Memory B cell (primary cell): ENCODE results near the gene ATP9B.
"Not testable (repeated sequence)": the region's sequence is repeated elsewhere in the genome, so short reads cannot be mapped to it uniquely, and the experiment has no call there.

Experiments used
- ATAC-seq: fragments of 150-1000 bp; cut with Tn5 transposase; 2 replicates; pipeline ENCODE4 v1.10.0; 2021; ENCODE audit warnings: low read depth, mild to moderate bottlenecking, moderate library complexity
- DNase-seq, 2 donors: peaks; one replicate each; pipeline ENCODE4 v3.0.0; 2022; ENCODE audit warnings: low spot score in 2 of 2
- H3K27ac Mint-ChIP-seq: one replicate; pipeline ENCODE4 v1.8.0; 2022; ENCODE audit warnings: mild to moderate bottlenecking, moderate library complexity, mixed read lengths
- H3K27me3 Mint-ChIP-seq: one replicate; pipeline ENCODE4 v1.8.0; 2022; ENCODE audit warnings: mixed read lengths
- H3K36me3 Mint-ChIP-seq: one replicate; pipeline ENCODE4 v1.8.0; 2022; ENCODE audit warnings: mild to moderate bottlenecking, mixed read lengths
- H3K4me1 Mint-ChIP-seq: one replicate; pipeline ENCODE4 v1.8.0; 2022; ENCODE audit warnings: mixed read lengths
- H3K4me3 Mint-ChIP-seq: one replicate; pipeline ENCODE4 v1.8.0; 2022; ENCODE audit warnings: mild to moderate bottlenecking, moderate library complexity, mixed read lengths
- H3K9me3 Mint-ChIP-seq: one replicate; pipeline ENCODE4 v1.8.0; 2022; ENCODE audit warnings: mixed read lengths

ATP9B gene

DNA sequence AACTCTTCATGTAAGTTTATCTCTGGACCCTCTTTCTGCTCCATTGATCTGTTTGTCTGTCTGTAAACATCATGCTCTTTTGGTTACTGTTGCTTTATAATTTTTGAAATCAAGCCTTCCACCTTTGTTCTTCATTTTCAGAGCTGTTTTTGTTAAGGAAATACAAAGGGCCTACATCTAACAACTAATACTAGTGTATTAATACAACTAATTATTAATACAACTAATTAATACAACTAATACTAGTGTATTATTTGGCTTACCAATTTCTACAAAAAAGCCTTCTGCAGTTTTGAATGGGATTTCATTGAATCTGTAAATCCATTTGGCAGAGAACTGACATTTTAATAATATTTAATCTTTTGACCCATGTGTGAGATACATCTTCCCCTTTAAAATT lies 66.7 kb downstream of the ATP9B start:
- H3K27me3 Mint-ChIP-seq = no peaks in the 10 kb centered on the region
- peaks cover 34% of the 10 kb centered on the region for H3K36me3 Mint-ChIP-seq
- DNase-seq = no peak
- H3K4me1 Mint-ChIP-seq = peaks cover 3% of the 10 kb centered on the region
- H3K27ac Mint-ChIP-seq = no peak overlapping the region
- ATAC-seq = no peak
- no peak overlapping the region for H3K4me3 Mint-ChIP-seq
- no peaks in the 10 kb centered on the region for H3K9me3 Mint-ChIP-seq

GRCh38 chr18:79136742-79137141 lies 67.5 kb downstream of the ATP9B start:
- Mint-ChIP-seq H3K27me3 (no peaks in the 10 kb centered on the region), H3K9me3 (no peaks in the 10 kb centered on the region), H3K36me3 (peaks cover 32% of the 10 kb centered on the region)

DNA sequence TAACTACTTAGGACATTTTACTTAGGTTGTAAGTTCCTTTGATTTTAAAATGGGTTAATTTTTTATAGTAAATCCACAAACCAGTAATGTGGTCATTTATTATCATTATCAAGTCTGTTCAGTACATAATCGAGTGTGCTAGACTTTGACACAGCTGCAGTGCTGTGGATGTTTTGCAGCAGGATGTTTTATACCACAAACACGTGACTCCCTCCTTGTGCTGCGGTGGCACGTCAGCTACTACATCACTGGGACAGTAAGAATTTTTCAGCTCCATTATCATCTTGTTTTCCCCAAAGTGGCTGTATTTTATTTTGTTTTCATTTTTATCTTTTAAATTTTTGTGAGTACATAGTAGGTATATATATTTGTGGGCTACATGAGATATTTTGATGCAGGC lies 70.0 kb downstream of the ATP9B start:
- Mint-ChIP-seq H3K9me3 (no peaks in the 10 kb centered on the region), H3K27ac (no peak overlapping the region), H3K36me3 (peaks cover 31% of the 10 kb centered on the region), H3K4me1 (peaks cover 3% of the 10 kb centered on the region), H3K4me3 (no peak overlapping the region), H3K27me3 (no peaks in the 10 kb centered on the region)
- ATAC-seq = no peak
- no peak for DNase-seq

More at GRCh38 chr18:79136742-79137141, 67.5 kb downstream of the ATP9B start:
- peaks cover 3% of the 10 kb centered on the region for H3K4me1 Mint-ChIP-seq
- H3K27ac Mint-ChIP-seq = no peak overlapping the region
- ATAC-seq (no peak), DNase-seq (no peak)
- H3K4me3 Mint-ChIP-seq = no peak overlapping the region

DNA sequence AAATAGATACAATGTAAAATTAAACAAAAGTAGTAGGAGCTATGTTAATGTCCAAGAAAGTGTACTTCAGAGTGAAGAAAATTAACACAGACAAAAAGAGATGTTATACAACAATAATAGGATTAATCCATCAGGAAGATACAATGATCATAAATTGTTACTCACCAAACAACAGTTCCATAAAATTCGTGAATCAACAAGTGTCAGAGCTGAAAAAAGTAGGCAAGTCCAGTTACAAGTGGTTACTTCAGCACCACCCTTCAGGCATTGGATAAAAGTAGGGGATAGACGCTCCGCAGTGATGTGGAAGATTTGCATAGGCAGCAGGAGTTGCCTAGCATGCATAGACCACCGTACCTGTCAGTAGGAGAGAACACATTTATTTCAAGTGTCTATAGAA lies 77.8 kb downstream of the ATP9B start:
- H3K27ac Mint-ChIP-seq = no peak overlapping the region
- peaks cover 2% of the 10 kb centered on the region for H3K9me3 Mint-ChIP-seq
- no peaks in the 10 kb centered on the region for H3K27me3 Mint-ChIP-seq
- no peaks in the 10 kb centered on the region for H3K4me1 Mint-ChIP-seq
- ATAC-seq (no peak), DNase-seq (no peak)
- no peak overlapping the region for H3K4me3 Mint-ChIP-seq
- peaks cover 28% of the 10 kb centered on the region for H3K36me3 Mint-ChIP-seq

DNA sequence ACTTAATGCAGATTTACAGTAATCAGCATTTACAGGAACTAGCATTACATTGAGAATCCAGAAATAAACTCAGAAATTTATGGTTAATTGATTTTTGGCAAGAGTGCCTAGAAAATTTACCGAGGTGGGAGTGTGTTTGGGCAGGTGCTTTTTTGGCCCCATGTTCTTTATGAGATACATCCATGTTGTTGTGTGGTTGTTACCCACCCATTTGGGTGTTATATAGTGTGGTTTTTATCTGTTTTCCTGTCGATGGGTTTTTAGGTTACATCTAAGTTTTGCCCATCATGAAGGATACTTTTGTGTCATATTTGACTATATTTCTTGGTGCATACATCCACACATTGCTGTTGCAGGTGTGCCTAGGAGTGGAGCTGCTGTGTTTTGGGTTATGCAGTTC lies 82.0 kb downstream of the ATP9B start:
- no peak overlapping the region for H3K27ac Mint-ChIP-seq
- peaks cover 22% of the 10 kb centered on the region for H3K36me3 Mint-ChIP-seq
- no peaks in the 10 kb centered on the region for H3K9me3 Mint-ChIP-seq
- H3K4me3 Mint-ChIP-seq = no peak overlapping the region
- ATAC-seq (no peak), DNase-seq (no peak)
- no peaks in the 10 kb centered on the region for H3K27me3 Mint-ChIP-seq
- H3K4me1 Mint-ChIP-seq = peaks cover under 1% of the 10 kb centered on the region

GRCh38 chr18:79156327-79156726 lies 87.1 kb downstream of the ATP9B start:
- no peaks in the 10 kb centered on the region for H3K27me3 Mint-ChIP-seq
- H3K4me3 Mint-ChIP-seq = no peak overlapping the region
- H3K9me3 Mint-ChIP-seq = no peaks in the 10 kb centered on the region
- ATAC-seq (no peak), DNase-seq (no peak)
- peak overlapping the region; percentile 51 for H3K27ac Mint-ChIP-seq
- H3K36me3 Mint-ChIP-seq = peaks cover 29% of the 10 kb centered on the region
- H3K4me1 Mint-ChIP-seq = peaks cover 9% of the 10 kb centered on the region

DNA sequence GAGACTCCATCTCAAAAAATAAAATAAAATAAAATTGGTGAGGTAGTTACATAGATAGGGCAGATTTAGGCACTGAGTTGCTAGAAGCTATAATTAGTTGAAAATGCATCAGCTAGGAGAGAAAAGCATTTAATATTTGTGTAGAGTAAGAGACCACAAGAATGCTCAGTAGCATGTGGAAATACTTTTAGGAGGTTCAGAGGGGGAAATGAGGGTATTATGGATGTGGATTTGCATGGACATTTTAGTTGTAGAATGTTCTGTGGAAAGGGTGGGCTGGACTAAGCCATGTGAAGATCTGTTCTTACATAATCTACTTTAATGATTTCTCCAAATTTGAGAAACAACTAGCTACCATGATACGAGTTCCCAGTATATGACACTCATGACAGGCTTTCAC lies 95.5 kb downstream of the ATP9B start:
- Mint-ChIP-seq H3K4me3 (no peak overlapping the region), H3K4me1 (peaks cover 5% of the 10 kb centered on the region), H3K36me3 (peaks cover 29% of the 10 kb centered on the region), H3K27me3 (no peaks in the 10 kb centered on the region), H3K9me3 (no peaks in the 10 kb centered on the region), H3K27ac (no peak overlapping the region)
- DNase-seq = no peak
- no peak for ATAC-seq

GRCh38 chr18:79166702-79167101 lies 97.5 kb downstream of the ATP9B start:
- peaks cover 5% of the 10 kb centered on the region for H3K4me1 Mint-ChIP-seq
- H3K4me3 Mint-ChIP-seq = no peak overlapping the region
- ATAC-seq = no peak
- H3K9me3 Mint-ChIP-seq = no peaks in the 10 kb centered on the region
- H3K27ac Mint-ChIP-seq = no peak overlapping the region
- H3K36me3 Mint-ChIP-seq = peaks cover 32% of the 10 kb centered on the region
- no peak for DNase-seq
- no peaks in the 10 kb centered on the region for H3K27me3 Mint-ChIP-seq

DNA sequence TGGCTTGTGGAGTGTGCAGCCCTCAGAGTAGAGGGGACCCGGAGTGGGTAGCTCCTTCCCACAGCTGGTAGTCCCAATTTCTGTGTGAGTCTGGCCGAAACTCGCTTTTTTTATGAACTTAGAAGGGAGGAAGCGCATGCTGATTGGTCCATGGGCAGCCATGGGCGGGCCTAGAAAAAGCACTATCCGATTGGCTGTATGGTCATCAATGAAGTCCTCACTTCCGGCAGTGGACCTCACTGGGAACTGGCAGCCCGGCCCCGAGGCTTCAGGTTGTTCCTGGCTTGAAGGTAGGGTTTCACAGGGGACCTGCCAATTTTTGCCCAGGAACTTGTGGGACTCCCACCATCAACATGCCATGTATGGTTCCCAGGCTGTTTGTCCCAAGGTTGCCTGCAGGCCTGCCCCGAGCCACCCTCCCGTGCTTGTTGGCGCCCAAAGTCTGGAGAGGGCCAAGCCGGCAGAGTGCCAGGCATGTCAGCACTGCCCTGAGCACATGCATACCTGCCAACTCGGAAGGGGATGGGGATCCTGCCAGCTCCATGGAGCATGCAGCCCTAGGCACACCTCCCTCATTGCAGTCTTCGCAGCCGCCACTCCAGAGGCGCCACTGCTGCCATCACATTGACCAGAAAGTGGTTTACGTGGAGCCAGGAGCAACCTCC lies 98.5 kb downstream of the ATP9B start:
- no peaks in the 10 kb centered on the region for H3K27me3 Mint-ChIP-seq
- H3K36me3 Mint-ChIP-seq = peaks cover 31% of the 10 kb centered on the region
- peaks cover 5% of the 10 kb centered on the region for H3K4me1 Mint-ChIP-seq
- H3K27ac Mint-ChIP-seq = no peak overlapping the region
- DNase-seq = no peak
- no peaks in the 10 kb centered on the region for H3K9me3 Mint-ChIP-seq
- H3K4me3 Mint-ChIP-seq = no peak overlapping the region
- no peak for ATAC-seq

- H3K27ac Mint-ChIP-seq = no peak overlapping the region
- no peak for DNase-seq
- no peak for ATAC-seq
- peaks cover 44% of the 10 kb centered on the region for H3K36me3 Mint-ChIP-seq
- H3K4me1 Mint-ChIP-seq = peaks cover 5% of the 10 kb centered on the region
- H3K4me3 Mint-ChIP-seq = no peak overlapping the region
- no peaks in the 10 kb centered on the region for H3K27me3 Mint-ChIP-seq
- H3K9me3 Mint-ChIP-seq = no peaks in the 10 kb centered on the region
Measured at GRCh38 chr18:79169958-79170555, 100.9 kb downstream of the ATP9B start.

DNA sequence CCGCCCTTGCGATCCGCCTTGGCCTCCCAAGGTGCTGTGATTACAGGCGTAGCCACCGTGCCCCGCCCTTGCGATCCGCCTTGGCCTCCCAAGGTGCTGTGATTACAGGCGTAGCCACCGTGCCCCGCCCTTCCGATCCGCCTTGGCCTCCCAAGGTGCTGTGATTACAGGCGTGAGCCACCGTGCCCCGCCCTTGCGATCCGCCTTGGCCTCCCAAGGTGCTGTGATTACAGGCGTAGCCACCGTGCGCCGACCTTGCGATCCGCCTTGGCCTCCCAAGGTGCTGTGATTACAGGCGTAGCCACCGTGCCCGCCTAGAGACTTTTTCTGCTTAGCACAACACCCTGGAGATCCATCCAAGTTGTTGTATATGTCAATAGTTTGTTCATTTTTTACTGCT lies 103.1 kb downstream of the ATP9B start:
- not testable (repeated sequence) for H3K27me3 Mint-ChIP-seq, H3K4me1 Mint-ChIP-seq, H3K9me3 Mint-ChIP-seq, H3K4me3 Mint-ChIP-seq, DNase-seq, H3K27ac Mint-ChIP-seq, ATAC-seq
- H3K36me3 Mint-ChIP-seq = peaks cover 35% of the 10 kb centered on the region

- Mint-ChIP-seq H3K36me3 (peaks cover 42% of the 10 kb centered on the region), H3K27ac (peak overlapping the region; percentile 14), H3K9me3 (no peaks in the 10 kb centered on the region), H3K4me3 (no peak overlapping the region), H3K4me1 (peaks cover 4% of the 10 kb centered on the region), H3K27me3 (no peaks in the 10 kb centered on the region)
- DNase-seq = no peak
- ATAC-seq = no peak
Measured at GRCh38 chr18:79173742-79174141, 104.5 kb downstream of the ATP9B start.

GRCh38 chr18:79178113-79178531 lies 108.9 kb downstream of the ATP9B start:
- Mint-ChIP-seq H3K4me1 (no peaks in the 10 kb centered on the region), H3K9me3 (no peaks in the 10 kb centered on the region), H3K27ac (no peak overlapping the region), H3K36me3 (peaks cover 45% of the 10 kb centered on the region), H3K4me3 (no peak overlapping the region), H3K27me3 (no peaks in the 10 kb centered on the region)
- DNase-seq (no peak), ATAC-seq (no peak)

GRCh38 chr18:79182047-79182713 lies 113.0 kb downstream of the ATP9B start:
- Mint-ChIP-seq H3K9me3 (no peaks in the 10 kb centered on the region), H3K4me1 (no peaks in the 10 kb centered on the region), H3K27ac (no peak overlapping the region), H3K36me3 (peaks cover 30% of the 10 kb centered on the region), H3K4me3 (no peak overlapping the region), H3K27me3 (no peaks in the 10 kb centered on the region)
- DNase-seq (no peak), ATAC-seq (no peak)
